ENCODE data around the gene GHR.

DNA sequence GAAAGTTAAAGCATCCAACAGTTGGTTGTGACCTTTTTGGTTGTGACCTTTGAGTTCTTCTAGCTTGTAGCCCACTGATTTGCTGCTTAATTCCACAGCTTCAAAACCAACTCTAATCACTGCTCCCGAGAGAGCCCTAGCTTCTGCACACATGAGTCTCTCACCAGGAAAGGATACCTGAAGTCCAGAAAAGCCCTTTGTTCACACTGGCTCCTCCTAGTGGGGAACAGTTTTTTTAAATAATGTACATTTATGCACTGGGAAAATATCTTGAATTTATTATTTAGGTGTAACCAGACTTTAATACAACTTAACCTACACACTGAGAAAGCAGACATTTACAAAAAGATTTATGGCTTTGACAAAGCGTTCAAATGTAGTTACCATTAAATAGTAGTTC is 213.2 kb downstream of the GHR start:
- TF ChIP-seq, protein P1, sequence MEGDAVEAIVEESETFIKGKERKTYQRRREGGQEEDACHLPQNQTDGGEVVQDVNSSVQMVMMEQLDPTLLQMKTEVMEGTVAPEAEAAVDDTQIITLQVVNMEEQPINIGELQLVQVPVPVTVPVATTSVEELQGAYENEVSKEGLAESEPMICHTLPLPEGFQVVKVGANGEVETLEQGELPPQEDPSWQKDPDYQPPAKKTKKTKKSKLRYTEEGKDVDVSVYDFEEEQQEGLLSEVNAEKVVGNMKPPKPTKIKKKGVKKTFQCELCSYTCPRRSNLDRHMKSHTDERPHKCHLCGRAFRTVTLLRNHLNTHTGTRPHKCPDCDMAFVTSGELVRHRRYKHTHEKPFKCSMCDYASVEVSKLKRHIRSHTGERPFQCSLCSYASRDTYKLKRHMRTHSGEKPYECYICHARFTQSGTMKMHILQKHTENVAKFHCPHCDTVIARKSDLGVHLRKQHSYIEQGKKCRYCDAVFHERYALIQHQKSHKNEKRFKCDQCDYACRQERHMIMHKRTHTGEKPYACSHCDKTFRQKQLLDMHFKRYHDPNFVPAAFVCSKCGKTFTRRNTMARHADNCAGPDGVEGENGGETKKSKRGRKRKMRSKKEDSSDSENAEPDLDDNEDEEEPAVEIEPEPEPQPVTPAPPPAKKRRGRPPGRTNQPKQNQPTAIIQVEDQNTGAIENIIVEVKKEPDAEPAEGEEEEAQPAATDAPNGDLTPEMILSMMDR (IDR thresholded peaks at IDR 0.05; ENCODE audit: low read length): peak; percentile 39; the same call in 1 of the 2 replicates
- TF ChIP-seq EZH2 (IDR thresholded peaks at IDR 0.05; ENCODE audit: borderline replicate concordance, low read length): no peak
